Measurements from ENCODE around the gene LAMA3. TPM values are rescaled to one million over a fixed set of nuclear protein-coding genes. Genes with fewer than 3 reads are reported as not detected.

Gene LAMA3
- total RNA-seq, 1 experiment from 2014 or later, result 5.6 TPM

DNA sequence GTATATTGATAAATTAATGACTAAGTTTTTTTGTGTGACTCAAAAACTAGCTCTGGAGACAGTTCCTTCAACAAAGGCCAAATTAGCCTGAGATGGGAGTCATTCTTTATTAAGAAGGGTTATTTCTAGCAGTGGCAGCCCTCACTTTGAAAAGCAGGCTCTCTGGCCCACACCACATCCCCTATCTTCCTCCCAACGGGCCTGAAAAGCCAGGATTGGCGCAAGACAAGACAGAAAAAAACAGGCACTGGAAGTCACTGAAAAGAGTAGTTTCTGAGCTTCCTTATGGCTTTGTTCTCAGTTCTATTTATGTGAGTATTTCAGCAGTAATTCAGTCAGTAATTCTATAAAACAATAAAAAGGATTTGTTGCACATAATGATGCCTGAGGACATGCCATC, 149.0 kb downstream of the LAMA3 start:
- no TSS peak for BruUV-seq (replicated peaks)
- RAD21 ChIA-PET (ENCODE audit: low non-redundant PET in 1 of 2, low total read pairs in 2 of 2, uncharacterized antibody in 2 of 2, unreplicated experiment in 2 of 2), result no interaction called here
- Histone ChIP-seq H2AFZ (ENCODE audit: low read depth, low read length, poor library complexity, severe bottlenecking) (no peak overlapping the region), H3K36me3 (ENCODE audit: control insufficient read depth in 1 of 2, insufficient read depth in 2 of 2, low read length in 2 of 2) (no peaks in the 10 kb centered on the region), H3K27ac (ENCODE audit: low read depth, low read length) (no peak overlapping the region), H3K4me1 (ENCODE audit: control insufficient read depth in 1 of 2, insufficient read depth in 2 of 2, low read length in 2 of 2) (no peaks in the 10 kb centered on the region), H3K9ac (ENCODE audit: low read length) (no peak overlapping the region), H3K9me2 (ENCODE audit: insufficient read depth) (no peaks in the 10 kb centered on the region), H4K20me1 (ENCODE audit: insufficient read depth) (no peaks in the 10 kb centered on the region), H3K4me2 (ENCODE audit: low read length) (no peak overlapping the region), H3K9me3 (ENCODE audit: control insufficient read depth in 1 of 2, insufficient read depth in 1 of 2, low read depth in 1 of 2, low read length in 2 of 2) (no peaks in the 10 kb centered on the region), H3K79me2 (ENCODE audit: insufficient read depth, low read length) (no peaks in the 10 kb centered on the region), H3K4me3 (replicated peaks in 1 of 2; ENCODE audit: low read depth in 1 of 2, low read length in 2 of 2) (no peak overlapping the region), H3K27me3 (ENCODE audit: insufficient read depth, low read length) (no peaks in the 10 kb centered on the region)
- intact Hi-C loops (cut with micrococcal nuclease), result no loop called here
- TF ChIP-seq POLR2A (IDR thresholded peaks at IDR 0.05; ENCODE audit: borderline replicate concordance, extremely low read depth, insufficient read depth, insufficient read length) (no peak), CEBPB (IDR thresholded peaks at IDR 0.05; ENCODE audit: low read depth) (no peak), ZFX (IDR thresholded peaks at IDR 0.05) (no peak), EGR1 (IDR thresholded peaks at IDR 0.05; ENCODE audit: low read depth) (no peak), EZH2phosphoT487 (IDR thresholded peaks at IDR 0.05; ENCODE audit: borderline replicate concordance) (no peak), ELF1 (IDR thresholded peaks at IDR 0.05; ENCODE audit: borderline replicate concordance, low read depth) (no peak), MAX (IDR thresholded peaks at IDR 0.05) (no peak), RAD21 (IDR thresholded peaks at IDR 0.05; ENCODE audit: low read depth) (no peak), SP1 (IDR thresholded peaks at IDR 0.05; ENCODE audit: low read depth) (no peak), JUND (IDR thresholded peaks at IDR 0.05) (no peak), EZH2 (IDR thresholded peaks at IDR 0.05) (no peak)
- TF ChIP-seq, protein P1, sequence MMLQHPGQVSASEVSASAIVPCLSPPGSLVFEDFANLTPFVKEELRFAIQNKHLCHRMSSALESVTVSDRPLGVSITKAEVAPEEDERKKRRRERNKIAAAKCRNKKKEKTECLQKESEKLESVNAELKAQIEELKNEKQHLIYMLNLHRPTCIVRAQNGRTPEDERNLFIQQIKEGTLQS (IDR thresholded peaks at IDR 0.05), result no peak
- TF ChIP-seq, protein P2, sequence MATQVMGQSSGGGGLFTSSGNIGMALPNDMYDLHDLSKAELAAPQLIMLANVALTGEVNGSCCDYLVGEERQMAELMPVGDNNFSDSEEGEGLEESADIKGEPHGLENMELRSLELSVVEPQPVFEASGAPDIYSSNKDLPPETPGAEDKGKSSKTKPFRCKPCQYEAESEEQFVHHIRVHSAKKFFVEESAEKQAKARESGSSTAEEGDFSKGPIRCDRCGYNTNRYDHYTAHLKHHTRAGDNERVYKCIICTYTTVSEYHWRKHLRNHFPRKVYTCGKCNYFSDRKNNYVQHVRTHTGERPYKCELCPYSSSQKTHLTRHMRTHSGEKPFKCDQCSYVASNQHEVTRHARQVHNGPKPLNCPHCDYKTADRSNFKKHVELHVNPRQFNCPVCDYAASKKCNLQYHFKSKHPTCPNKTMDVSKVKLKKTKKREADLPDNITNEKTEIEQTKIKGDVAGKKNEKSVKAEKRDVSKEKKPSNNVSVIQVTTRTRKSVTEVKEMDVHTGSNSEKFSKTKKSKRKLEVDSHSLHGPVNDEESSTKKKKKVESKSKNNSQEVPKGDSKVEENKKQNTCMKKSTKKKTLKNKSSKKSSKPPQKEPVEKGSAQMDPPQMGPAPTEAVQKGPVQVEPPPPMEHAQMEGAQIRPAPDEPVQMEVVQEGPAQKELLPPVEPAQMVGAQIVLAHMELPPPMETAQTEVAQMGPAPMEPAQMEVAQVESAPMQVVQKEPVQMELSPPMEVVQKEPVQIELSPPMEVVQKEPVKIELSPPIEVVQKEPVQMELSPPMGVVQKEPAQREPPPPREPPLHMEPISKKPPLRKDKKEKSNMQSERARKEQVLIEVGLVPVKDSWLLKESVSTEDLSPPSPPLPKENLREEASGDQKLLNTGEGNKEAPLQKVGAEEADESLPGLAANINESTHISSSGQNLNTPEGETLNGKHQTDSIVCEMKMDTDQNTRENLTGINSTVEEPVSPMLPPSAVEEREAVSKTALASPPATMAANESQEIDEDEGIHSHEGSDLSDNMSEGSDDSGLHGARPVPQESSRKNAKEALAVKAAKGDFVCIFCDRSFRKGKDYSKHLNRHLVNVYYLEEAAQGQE (IDR thresholded peaks at IDR 0.05; ENCODE audit: low read depth), result no peak
- TF ChIP-seq, protein P3, sequence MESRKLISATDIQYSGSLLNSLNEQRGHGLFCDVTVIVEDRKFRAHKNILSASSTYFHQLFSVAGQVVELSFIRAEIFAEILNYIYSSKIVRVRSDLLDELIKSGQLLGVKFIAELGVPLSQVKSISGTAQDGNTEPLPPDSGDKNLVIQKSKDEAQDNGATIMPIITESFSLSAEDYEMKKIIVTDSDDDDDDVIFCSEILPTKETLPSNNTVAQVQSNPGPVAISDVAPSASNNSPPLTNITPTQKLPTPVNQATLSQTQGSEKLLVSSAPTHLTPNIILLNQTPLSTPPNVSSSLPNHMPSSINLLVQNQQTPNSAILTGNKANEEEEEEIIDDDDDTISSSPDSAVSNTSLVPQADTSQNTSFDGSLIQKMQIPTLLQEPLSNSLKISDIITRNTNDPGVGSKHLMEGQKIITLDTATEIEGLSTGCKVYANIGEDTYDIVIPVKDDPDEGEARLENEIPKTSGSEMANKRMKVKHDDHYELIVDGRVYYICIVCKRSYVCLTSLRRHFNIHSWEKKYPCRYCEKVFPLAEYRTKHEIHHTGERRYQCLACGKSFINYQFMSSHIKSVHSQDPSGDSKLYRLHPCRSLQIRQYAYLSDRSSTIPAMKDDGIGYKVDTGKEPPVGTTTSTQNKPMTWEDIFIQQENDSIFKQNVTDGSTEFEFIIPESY (IDR thresholded peaks at IDR 0.05; ENCODE audit: extremely low read depth, insufficient replicate concordance, low read length), result no peak
- TF ChIP-seq, protein P4, sequence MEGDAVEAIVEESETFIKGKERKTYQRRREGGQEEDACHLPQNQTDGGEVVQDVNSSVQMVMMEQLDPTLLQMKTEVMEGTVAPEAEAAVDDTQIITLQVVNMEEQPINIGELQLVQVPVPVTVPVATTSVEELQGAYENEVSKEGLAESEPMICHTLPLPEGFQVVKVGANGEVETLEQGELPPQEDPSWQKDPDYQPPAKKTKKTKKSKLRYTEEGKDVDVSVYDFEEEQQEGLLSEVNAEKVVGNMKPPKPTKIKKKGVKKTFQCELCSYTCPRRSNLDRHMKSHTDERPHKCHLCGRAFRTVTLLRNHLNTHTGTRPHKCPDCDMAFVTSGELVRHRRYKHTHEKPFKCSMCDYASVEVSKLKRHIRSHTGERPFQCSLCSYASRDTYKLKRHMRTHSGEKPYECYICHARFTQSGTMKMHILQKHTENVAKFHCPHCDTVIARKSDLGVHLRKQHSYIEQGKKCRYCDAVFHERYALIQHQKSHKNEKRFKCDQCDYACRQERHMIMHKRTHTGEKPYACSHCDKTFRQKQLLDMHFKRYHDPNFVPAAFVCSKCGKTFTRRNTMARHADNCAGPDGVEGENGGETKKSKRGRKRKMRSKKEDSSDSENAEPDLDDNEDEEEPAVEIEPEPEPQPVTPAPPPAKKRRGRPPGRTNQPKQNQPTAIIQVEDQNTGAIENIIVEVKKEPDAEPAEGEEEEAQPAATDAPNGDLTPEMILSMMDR (IDR thresholded peaks at IDR 0.05 in 2 of 3, conservative IDR thresholded peaks at IDR 0.05 in 1 of 3; ENCODE audit: borderline replicate concordance in 1 of 3, insufficient read depth in 1 of 3, low read depth in 2 of 3, low read length in 2 of 3), result no peak
- ATAC-seq (no peak), DNase-seq (ENCODE audit: low read depth, low spot score) (no peak)
- CTCF ChIA-PET, result no interaction called here
- POLR2A ChIA-PET, result interaction anchor here (1.0 to 1.1 kb wide), 2 partner anchors 9 to 22 kb away, joined by 3 read pairs; no protein-coding TSS in a partner anchor

Data from HCT116 (cell line).